Mesendoderm (in vitro differentiated cells): Measurements from ENCODE around the gene PHF13.

Source experiments
- DNase-seq: peaks from one replicate; pipeline ENCODE4 v3.0.0; 2013
- H2AK5ac ChIP-seq: 2 replicates; pipeline ENCODE4 v1.6.1; 2013; ENCODE audit warnings: low read length, inconsistent platforms
- H2BK120ac ChIP-seq: 2 replicates; pipeline ENCODE4 v1.6.1; 2013; ENCODE audit warnings: low read depth, mild to moderate bottlenecking, low read length, moderate library complexity, mixed read lengths
- H2BK15ac ChIP-seq: replicated peaks from 2 replicates; pipeline ENCODE4 v1.6.1; 2013; ENCODE audit warnings: low read depth, mild to moderate bottlenecking, moderate library complexity
- H2BK5ac ChIP-seq: 2 replicates; pipeline ENCODE4 v1.6.1; 2013; ENCODE audit warnings: low read length, inconsistent platforms
- H3K18ac ChIP-seq: 2 replicates; pipeline ENCODE4 v1.6.1; 2013; ENCODE audit warnings: mild to moderate bottlenecking, low read length, mixed read lengths
- H3K23ac ChIP-seq: one replicate; pipeline ENCODE4 v1.6.1; 2013; ENCODE audit warnings: low read length
- H3K27ac ChIP-seq: 2 replicates; pipeline ENCODE4 v1.5.1; 2013; ENCODE audit warnings: low read depth, mild to moderate bottlenecking, inconsistent platforms, low read length, moderate library complexity
- H3K27me3 ChIP-seq: 2 replicates; pipeline ENCODE4 v1.6.1; 2013; ENCODE audit warnings: low read length, control low read depth, mild to moderate bottlenecking, inconsistent platforms; ENCODE audit not compliant: insufficient read depth, poor library complexity
- H3K36me3 ChIP-seq: 2 replicates; pipeline ENCODE4 v1.6.1; 2013; ENCODE audit warnings: low read length, inconsistent platforms; ENCODE audit not compliant: control insufficient read depth, insufficient read depth
- H3K4ac ChIP-seq: one replicate; pipeline ENCODE4 v1.6.1; 2013; ENCODE audit warnings: low read depth, mild to moderate bottlenecking, low read length, moderate library complexity
- H3K4me1 ChIP-seq: 2 replicates; pipeline ENCODE4 v1.6.1; 2013; ENCODE audit warnings: low read depth, low read length, inconsistent platforms; ENCODE audit not compliant: control insufficient read depth
- H3K4me2 ChIP-seq: 2 replicates; pipeline ENCODE4 v1.6.1; 2013; ENCODE audit warnings: low read length
- H3K4me3 ChIP-seq: 2 replicates; pipeline ENCODE4 v1.5.1; 2013; ENCODE audit warnings: mild to moderate bottlenecking, low read length
- H3K56ac ChIP-seq: one replicate; pipeline ENCODE4 v1.6.1; 2013; ENCODE audit warnings: low read length
- H3K79me1 ChIP-seq: 2 replicates; pipeline ENCODE4 v1.6.1; 2013; ENCODE audit warnings: low read length, inconsistent platforms
- H3K79me2 ChIP-seq: 2 replicates; pipeline ENCODE4 v1.6.1; 2013; ENCODE audit warnings: mild to moderate bottlenecking, low read length; ENCODE audit not compliant: control insufficient read depth, insufficient read depth
- H3K9ac ChIP-seq: 2 replicates; pipeline ENCODE4 v1.6.1; 2013; ENCODE audit warnings: low read length, inconsistent platforms
- H4K5ac ChIP-seq: one replicate; pipeline ENCODE4 v1.6.1; 2013; ENCODE audit warnings: low read length
- H4K8ac ChIP-seq: one replicate; pipeline ENCODE4 v1.6.1; 2013; ENCODE audit warnings: low read depth, mild to moderate bottlenecking, control low read depth, low read length, moderate library complexity
- WGBS: extraction: QIAGEN DNeasy Blood & Tissue Kit; methylation state at CpG from one replicate; pipeline ENCODE4 v1.1.7; 2013; ENCODE audit warnings: low lambda C conversion rate, missing lambda C conversion rate; ENCODE audit not compliant: insufficient coverage; ENCODE audit errors: extremely low coverage; 5-methylcytosine and 5-hydroxymethylcytosine counted together

Gene PHF13

DNA sequence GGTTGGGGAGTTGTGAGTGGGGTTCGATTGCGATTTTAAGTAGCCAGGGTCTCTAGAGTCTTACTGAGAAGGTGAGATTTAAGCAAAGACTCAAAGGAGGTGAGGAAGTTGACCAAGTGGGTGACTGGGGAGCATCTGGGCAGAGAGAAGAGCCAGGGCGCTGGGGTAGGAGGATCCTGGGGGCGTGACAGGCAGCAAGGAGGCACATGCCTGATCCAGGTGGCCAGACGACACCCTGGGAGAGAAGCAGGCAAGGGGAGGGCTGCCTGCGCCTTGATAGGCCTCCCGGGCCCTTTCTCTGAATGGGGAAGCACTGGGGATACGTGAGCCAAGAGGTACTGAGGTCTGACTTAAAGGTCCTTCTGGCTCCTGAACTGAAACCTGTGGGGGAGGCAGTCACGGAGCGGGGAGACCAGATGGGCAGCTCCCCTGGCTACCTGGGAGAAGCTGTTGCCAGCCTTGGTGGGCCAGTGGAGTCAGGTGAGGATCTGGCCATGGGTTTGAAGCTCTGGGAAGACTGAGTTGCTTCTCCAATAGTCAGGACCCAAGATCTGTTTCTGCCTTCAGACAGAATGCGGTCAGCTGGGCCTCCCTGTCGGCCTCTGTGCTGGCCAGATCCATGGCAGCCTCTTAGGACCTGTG is 28.3 kb upstream of the PHF13 start:
- Histone ChIP-seq H3K23ac (no peak overlapping the region), H3K4ac (no peak overlapping the region), H2BK5ac (no peak overlapping the region), H3K4me2 (no peak overlapping the region), H4K5ac (no peak overlapping the region), H3K18ac (no peak overlapping the region), H3K4me3 (no peak overlapping the region), H3K79me1 (peaks cover 8% of the 10 kb centered on the region), H3K79me2 (peaks cover 3% of the 10 kb centered on the region), H2BK120ac (no peak overlapping the region), H3K9ac (no peak overlapping the region), H3K27ac (no peak overlapping the region), H3K56ac (no peak overlapping the region), H2AK5ac (no peak overlapping the region), H3K4me1 (no peaks in the 10 kb centered on the region), H4K8ac (no peak overlapping the region), H2BK15ac (no peak overlapping the region), H3K27me3 (no peaks in the 10 kb centered on the region), H3K36me3 (peaks cover under 1% of the 10 kb centered on the region)
- no CpG with 5 or more reads among the region's 12 CpGs for WGBS
- no peak for DNase-seq

- H3K4me3 ChIP-seq, result no peak overlapping the region
- H4K5ac ChIP-seq, result no peak overlapping the region
- H2BK120ac ChIP-seq, result no peak overlapping the region
- no peak overlapping the region for H3K9ac ChIP-seq
- H2AK5ac ChIP-seq, result no peak overlapping the region
- H3K56ac ChIP-seq, result no peak overlapping the region
- no peak overlapping the region for H3K27ac ChIP-seq
- no peaks in the 10 kb centered on the region for H3K4me1 ChIP-seq
- H3K36me3 ChIP-seq, result peaks cover 5% of the 10 kb centered on the region
- no peak overlapping the region for H3K4ac ChIP-seq
- no peak overlapping the region for H3K18ac ChIP-seq
- no peaks in the 10 kb centered on the region for H3K27me3 ChIP-seq
- H3K79me1 ChIP-seq, result peaks cover 5% of the 10 kb centered on the region
- H3K4me2 ChIP-seq, result no peak overlapping the region
- no peak overlapping the region for H3K23ac ChIP-seq
- DNase-seq, result no peak
- H2BK15ac ChIP-seq, result no peak overlapping the region
- no peak overlapping the region for H4K8ac ChIP-seq
- no peaks in the 10 kb centered on the region for H3K79me2 ChIP-seq
- WGBS, result no CpG with 5 or more reads among the region's 7 CpGs
- no peak overlapping the region for H2BK5ac ChIP-seq
Observed at GRCh38 chr1:6585841-6586240, 27.7 kb upstream of the PHF13 start.

DNA sequence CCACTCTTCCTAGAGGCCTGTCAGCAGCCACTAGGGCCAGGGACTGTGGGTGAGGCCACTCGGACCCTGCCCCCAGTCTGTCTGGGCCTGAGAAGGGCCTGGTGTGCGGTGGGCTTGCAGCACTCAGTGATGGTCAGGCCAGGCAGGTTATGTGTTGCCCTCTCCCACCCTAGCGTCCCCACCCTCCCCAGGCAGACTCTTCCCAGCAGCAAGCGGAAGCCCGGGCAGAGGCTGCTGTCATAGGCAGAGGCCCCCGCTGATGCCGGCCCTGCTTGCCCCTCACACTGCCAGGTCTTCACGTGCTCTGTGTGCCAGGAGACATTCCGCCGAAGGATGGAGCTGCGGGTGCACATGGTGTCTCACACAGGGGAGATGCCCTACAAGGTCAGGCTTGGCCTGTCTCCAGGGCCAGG is 27.1 kb upstream of the PHF13 start:
- H3K79me2 ChIP-seq, result no peaks in the 10 kb centered on the region
- H2BK5ac ChIP-seq, result no peak overlapping the region
- no peak overlapping the region for H3K23ac ChIP-seq
- DNase-seq, result no peak
- H3K4me1 ChIP-seq, result no peaks in the 10 kb centered on the region
- no CpG with 5 or more reads among the region's 11 CpGs for WGBS
- H3K56ac ChIP-seq, result no peak overlapping the region
- no peaks in the 10 kb centered on the region for H3K27me3 ChIP-seq
- no peak overlapping the region for H4K8ac ChIP-seq
- no peak overlapping the region for H3K18ac ChIP-seq
- H3K4me2 ChIP-seq, result no peak overlapping the region
- H3K36me3 ChIP-seq, result peaks cover 5% of the 10 kb centered on the region
- no peak overlapping the region for H2BK120ac ChIP-seq
- no peak overlapping the region for H3K4ac ChIP-seq
- H3K4me3 ChIP-seq, result no peak overlapping the region
- H2AK5ac ChIP-seq, result no peak overlapping the region
- peaks cover 3% of the 10 kb centered on the region for H3K79me1 ChIP-seq
- no peak overlapping the region for H4K5ac ChIP-seq
- H3K27ac ChIP-seq, result no peak overlapping the region
- H3K9ac ChIP-seq, result no peak overlapping the region
- no peak overlapping the region for H2BK15ac ChIP-seq

GRCh38 chr1:6587261-6588005 is 26.1 kb upstream of the PHF13 start:
- no peak overlapping the region for H2AK5ac ChIP-seq
- no peak overlapping the region for H3K27ac ChIP-seq
- H3K4ac ChIP-seq, result no peak overlapping the region
- H3K56ac ChIP-seq, result no peak overlapping the region
- H3K9ac ChIP-seq, result no peak overlapping the region
- H3K79me2 ChIP-seq, result no peaks in the 10 kb centered on the region
- no peak overlapping the region for H2BK120ac ChIP-seq
- WGBS, result no CpG with 5 or more reads among the region's 13 CpGs
- H3K23ac ChIP-seq, result no peak overlapping the region
- H2BK5ac ChIP-seq, result no peak overlapping the region
- peaks cover 6% of the 10 kb centered on the region for H3K36me3 ChIP-seq
- H3K4me3 ChIP-seq, result no peak overlapping the region
- no peak overlapping the region for H4K8ac ChIP-seq
- H3K4me2 ChIP-seq, result no peak overlapping the region
- no peak overlapping the region for H3K18ac ChIP-seq
- DNase-seq, result no peak
- H2BK15ac ChIP-seq, result no peak overlapping the region
- no peak overlapping the region for H4K5ac ChIP-seq
- H3K4me1 ChIP-seq, result no peaks in the 10 kb centered on the region
- no peaks in the 10 kb centered on the region for H3K79me1 ChIP-seq
- no peaks in the 10 kb centered on the region for H3K27me3 ChIP-seq

DNA sequence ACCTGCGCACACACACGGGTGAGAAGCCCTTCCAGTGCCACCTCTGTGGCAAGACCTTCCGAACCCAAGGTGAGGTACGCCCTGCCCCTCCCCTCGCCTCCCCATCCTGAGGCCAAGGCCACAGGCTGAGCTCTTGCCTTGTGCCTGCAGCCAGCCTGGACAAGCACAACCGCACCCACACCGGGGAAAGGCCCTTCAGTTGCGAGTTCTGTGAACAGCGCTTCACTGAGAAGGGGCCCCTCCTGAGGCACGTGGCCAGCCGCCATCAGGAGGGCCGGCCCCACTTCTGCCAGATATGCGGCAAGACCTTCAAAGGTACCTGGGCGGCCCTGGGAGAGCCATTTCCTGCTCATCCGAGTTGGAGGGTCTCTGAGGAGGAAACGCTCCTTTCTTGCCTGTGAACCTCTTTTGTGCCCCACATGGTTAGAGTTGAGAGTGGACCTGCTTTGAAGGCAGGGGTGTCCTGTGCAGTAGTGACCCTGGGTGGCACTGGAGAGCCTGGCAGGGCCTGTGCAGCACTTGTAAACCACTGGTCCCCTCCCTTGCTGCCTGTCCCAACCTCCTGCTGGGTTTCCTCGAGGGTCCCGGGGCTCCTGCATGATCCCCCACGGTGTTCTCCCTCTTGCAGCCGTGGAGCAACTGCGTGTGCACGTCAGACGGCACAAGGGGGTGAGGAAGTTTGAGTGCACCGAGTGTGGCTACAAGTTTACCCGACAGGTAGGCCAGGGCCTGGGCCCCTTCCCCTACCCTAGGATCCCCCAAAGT is 25.2 kb upstream of the PHF13 start:
- H3K36me3 ChIP-seq, result peaks cover 6% of the 10 kb centered on the region
- H3K18ac ChIP-seq, result no peak overlapping the region
- H2BK120ac ChIP-seq, result no peak overlapping the region
- H3K27me3 ChIP-seq, result no peaks in the 10 kb centered on the region
- no peaks in the 10 kb centered on the region for H3K79me2 ChIP-seq
- WGBS, result no CpG with 5 or more reads among the region's 25 CpGs
- H3K56ac ChIP-seq, result no peak overlapping the region
- no peak overlapping the region for H4K8ac ChIP-seq
- H3K27ac ChIP-seq, result no peak overlapping the region
- H3K4ac ChIP-seq, result no peak overlapping the region
- no peak overlapping the region for H3K4me2 ChIP-seq
- H4K5ac ChIP-seq, result no peak overlapping the region
- no peak overlapping the region for H2BK5ac ChIP-seq
- no peak overlapping the region for H3K4me3 ChIP-seq
- no peak overlapping the region for H3K23ac ChIP-seq
- H2BK15ac ChIP-seq, result no peak overlapping the region
- no peaks in the 10 kb centered on the region for H3K79me1 ChIP-seq
- no peak overlapping the region for H2AK5ac ChIP-seq
- DNase-seq, result no peak
- no peak overlapping the region for H3K9ac ChIP-seq
- H3K4me1 ChIP-seq, result no peaks in the 10 kb centered on the region
